ENCODE results near the gene SYNDIG1. TPM values are rescaled to one million over a fixed set of nuclear protein-coding genes. Genes with fewer than 3 reads are reported as not detected.

SYNDIG1 gene
- total RNA-seq, 1 donor from 2014 or later: 2.6 TPM

GRCh38 chr20:24546232-24546892, 76.9 kb downstream of the SYNDIG1 start:
- peaks cover 0 to 6% (median 0%) of the 10 kb centered on the region in 3 donors for H3K9me3 ChIP-seq (ENCODE audit: control insufficient read depth in 3 of 3, low read length in 3 of 3)
- no peaks in the 10 kb centered on the region for H3K4me1 ChIP-seq (ENCODE audit: control insufficient read depth in 3 of 3, insufficient read depth in 3 of 3, low read length in 3 of 3)
- no peaks in the 10 kb centered on the region for H3K36me3 ChIP-seq (ENCODE audit: control insufficient read depth in 3 of 3, insufficient read depth in 3 of 3, low read length in 3 of 3)
- peaks cover 0 to 7% (median 5%) of the 10 kb centered on the region in 3 donors for H3K27me3 ChIP-seq (ENCODE audit: control insufficient read depth in 3 of 3, insufficient read depth in 3 of 3, low read length in 3 of 3)
- H3K9ac ChIP-seq (ENCODE audit: low read depth in 1 of 3, low read length in 3 of 3): no peak overlapping the region
- H3K27ac ChIP-seq (ENCODE audit: low read depth, low read length): no peak overlapping the region
- no peak overlapping the region for H3K4me3 ChIP-seq (ENCODE audit: low read length in 3 of 3)

GRCh38 chr20:24547967-24548366, 78.5 kb downstream of the SYNDIG1 start:
- Histone ChIP-seq H3K9ac (ENCODE audit: low read depth in 1 of 3, low read length in 3 of 3) (no peak overlapping the region), H3K9me3 (ENCODE audit: control insufficient read depth in 3 of 3, low read length in 3 of 3) (peaks cover 0 to 6% (median 0%) of the 10 kb centered on the region in 3 donors), H3K36me3 (ENCODE audit: control insufficient read depth in 3 of 3, insufficient read depth in 3 of 3, low read length in 3 of 3) (no peaks in the 10 kb centered on the region), H3K4me3 (ENCODE audit: low read length in 3 of 3) (no peak overlapping the region), H3K27me3 (ENCODE audit: control insufficient read depth in 3 of 3, insufficient read depth in 3 of 3, low read length in 3 of 3) (peaks cover 0 to 6% (median 5%) of the 10 kb centered on the region in 3 donors), H3K27ac (ENCODE audit: low read depth, low read length) (no peak overlapping the region), H3K4me1 (ENCODE audit: control insufficient read depth in 3 of 3, insufficient read depth in 3 of 3, low read length in 3 of 3) (no peaks in the 10 kb centered on the region)

DNA sequence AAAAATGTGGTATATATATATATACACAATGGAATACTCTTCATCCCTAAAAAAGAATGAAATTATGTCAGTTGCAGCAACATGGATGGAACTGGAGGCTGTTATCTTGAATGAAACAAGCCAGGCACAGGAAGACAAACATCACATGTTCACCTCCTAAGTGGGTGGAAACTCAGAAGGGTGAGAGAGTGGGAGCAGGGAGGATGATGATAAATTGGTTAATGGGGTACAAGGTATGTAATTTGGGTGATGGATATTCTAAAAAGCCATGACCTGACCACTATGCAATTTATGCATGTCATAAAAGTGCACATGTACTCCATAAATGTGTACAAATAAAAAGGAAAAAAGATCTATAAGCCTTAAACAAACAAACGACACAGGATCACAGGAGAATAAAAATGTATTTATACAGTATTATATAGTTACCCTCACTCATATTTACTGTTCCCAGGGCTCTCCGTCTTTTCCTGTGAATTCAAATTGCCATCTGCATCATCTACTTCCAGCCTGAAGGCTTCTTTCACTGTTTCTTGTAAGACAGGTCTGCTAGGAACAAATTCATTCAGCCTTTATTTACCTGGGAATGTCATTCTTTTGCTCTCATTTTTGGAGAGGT, 89.8 kb downstream of the SYNDIG1 start:
- H3K4me3 ChIP-seq (ENCODE audit: low read length in 3 of 3): no peak overlapping the region
- no peak overlapping the region for H3K27ac ChIP-seq (ENCODE audit: low read depth, low read length)
- H3K9ac ChIP-seq (ENCODE audit: low read depth in 1 of 3, low read length in 3 of 3): no peak overlapping the region
- H3K9me3 ChIP-seq (ENCODE audit: control insufficient read depth in 3 of 3, low read length in 3 of 3): no peaks in the 10 kb centered on the region
- peaks cover 0 to 4% (median 0%) of the 10 kb centered on the region in 3 donors for H3K27me3 ChIP-seq (ENCODE audit: control insufficient read depth in 3 of 3, insufficient read depth in 3 of 3, low read length in 3 of 3)
- no peaks in the 10 kb centered on the region for H3K4me1 ChIP-seq (ENCODE audit: control insufficient read depth in 3 of 3, insufficient read depth in 3 of 3, low read length in 3 of 3)
- no peaks in the 10 kb centered on the region for H3K36me3 ChIP-seq (ENCODE audit: control insufficient read depth in 3 of 3, insufficient read depth in 3 of 3, low read length in 3 of 3)

DNA sequence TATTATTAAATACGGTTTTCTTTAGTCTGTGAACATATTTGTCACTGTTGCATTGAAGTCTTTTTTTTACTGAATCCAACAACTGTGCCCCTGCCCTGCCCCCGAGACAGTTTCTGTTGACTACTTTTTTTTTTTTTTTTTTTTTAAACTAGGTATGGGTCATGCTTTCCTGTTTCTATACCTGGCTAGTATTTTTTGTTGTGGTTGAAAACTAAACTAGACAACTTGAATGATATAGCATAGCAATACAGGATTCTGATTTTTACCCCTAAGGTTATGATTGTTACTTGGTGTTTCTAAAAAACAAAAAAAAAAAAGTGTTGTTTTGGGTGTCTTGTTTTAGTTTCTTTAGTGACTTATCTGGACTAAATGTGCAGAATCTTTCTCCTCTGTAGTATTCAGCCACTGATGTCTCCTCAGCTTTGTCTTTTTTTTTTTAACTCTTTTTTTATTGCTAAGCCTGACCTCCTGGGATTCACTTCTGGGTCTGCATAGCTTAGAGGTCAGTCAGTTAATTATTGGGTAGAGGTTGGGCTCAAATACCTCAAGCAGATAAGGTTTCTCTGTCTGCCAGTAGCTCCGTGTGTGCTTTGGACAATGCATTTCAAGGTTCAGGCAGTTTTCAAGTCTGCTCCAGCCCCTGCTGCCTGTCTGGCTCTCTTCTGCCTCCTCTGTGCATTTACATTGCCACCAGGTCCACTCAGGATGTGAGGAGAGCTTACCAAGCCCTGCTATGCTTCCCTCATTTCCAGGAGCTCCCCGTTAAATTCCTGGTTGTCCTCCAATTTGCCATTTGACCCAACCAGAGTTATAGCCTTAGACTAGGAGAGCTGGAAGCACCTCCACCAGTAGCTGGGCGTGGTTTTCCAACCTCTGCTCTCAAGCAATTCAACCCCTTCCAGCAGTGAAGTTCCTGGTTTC, 91.4 kb downstream of the SYNDIG1 start:
- Histone ChIP-seq H3K27ac (ENCODE audit: low read depth, low read length) (no peak overlapping the region), H3K9me3 (ENCODE audit: control insufficient read depth in 3 of 3, low read length in 3 of 3) (no peaks in the 10 kb centered on the region), H3K4me3 (ENCODE audit: low read length in 3 of 3) (no peak overlapping the region), H3K36me3 (ENCODE audit: control insufficient read depth in 3 of 3, insufficient read depth in 3 of 3, low read length in 3 of 3) (no peaks in the 10 kb centered on the region), H3K9ac (ENCODE audit: low read depth in 1 of 3, low read length in 3 of 3) (no peak overlapping the region), H3K4me1 (ENCODE audit: control insufficient read depth in 3 of 3, insufficient read depth in 3 of 3, low read length in 3 of 3) (no peaks in the 10 kb centered on the region), H3K27me3 (ENCODE audit: control insufficient read depth in 3 of 3, insufficient read depth in 3 of 3, low read length in 3 of 3) (peaks cover 0 to 4% (median 0%) of the 10 kb centered on the region in 3 donors)

DNA sequence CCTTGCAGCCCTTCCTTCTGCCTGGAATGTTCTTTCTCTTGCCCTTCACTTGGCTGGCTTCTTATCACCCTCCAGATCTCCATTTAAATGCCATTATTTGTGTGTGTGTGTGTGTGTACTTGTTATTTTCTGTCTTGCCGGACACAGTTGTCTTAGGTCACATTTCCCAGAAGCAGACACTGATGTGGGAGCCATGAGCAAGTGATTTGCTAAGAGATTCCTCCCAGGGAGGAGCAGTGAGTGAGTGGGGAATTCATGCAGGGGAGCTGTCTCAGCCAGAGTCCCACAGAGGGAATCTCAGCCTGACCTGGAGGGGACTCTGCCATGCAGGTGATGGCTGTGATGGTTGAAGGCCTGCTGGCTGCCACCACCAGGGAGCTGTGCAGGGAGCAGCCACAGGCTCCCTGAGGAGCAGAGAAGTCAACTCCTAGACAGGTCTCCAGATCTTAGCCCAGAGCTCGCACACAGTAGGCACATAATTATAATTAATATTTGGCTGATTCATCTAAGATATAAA, 96.5 kb downstream of the SYNDIG1 start:
- Histone ChIP-seq H3K36me3 (ENCODE audit: control insufficient read depth in 3 of 3, insufficient read depth in 3 of 3, low read length in 3 of 3) (no peaks in the 10 kb centered on the region), H3K9me3 (ENCODE audit: control insufficient read depth in 3 of 3, low read length in 3 of 3) (no peaks in the 10 kb centered on the region), H3K27me3 (ENCODE audit: control insufficient read depth in 3 of 3, insufficient read depth in 3 of 3, low read length in 3 of 3) (peaks cover 0 to 2% (median 0%) of the 10 kb centered on the region in 3 donors), H3K27ac (ENCODE audit: low read depth, low read length) (no peak overlapping the region), H3K4me3 (ENCODE audit: low read length in 3 of 3) (no peak overlapping the region), H3K4me1 (ENCODE audit: control insufficient read depth in 3 of 3, insufficient read depth in 3 of 3, low read length in 3 of 3) (no peaks in the 10 kb centered on the region), H3K9ac (ENCODE audit: low read depth in 1 of 3, low read length in 3 of 3) (no peak overlapping the region)

- H3K36me3 ChIP-seq (ENCODE audit: control insufficient read depth in 3 of 3, insufficient read depth in 3 of 3, low read length in 3 of 3): no peaks in the 10 kb centered on the region
- H3K9me3 ChIP-seq (ENCODE audit: control insufficient read depth in 3 of 3, low read length in 3 of 3): no peaks in the 10 kb centered on the region
- H3K4me1 ChIP-seq (ENCODE audit: control insufficient read depth in 3 of 3, insufficient read depth in 3 of 3, low read length in 3 of 3): no peaks in the 10 kb centered on the region
- H3K27me3 ChIP-seq (ENCODE audit: control insufficient read depth in 3 of 3, insufficient read depth in 3 of 3, low read length in 3 of 3): no peaks in the 10 kb centered on the region
- H3K4me3 ChIP-seq (ENCODE audit: low read length in 3 of 3): no peak overlapping the region
- no peak overlapping the region for H3K27ac ChIP-seq (ENCODE audit: low read depth, low read length)
- no peak overlapping the region for H3K9ac ChIP-seq (ENCODE audit: low read depth in 1 of 3, low read length in 3 of 3)
These were observed 97.2 kb downstream of the SYNDIG1 start for GRCh38 chr20:24566656-24567055.

DNA sequence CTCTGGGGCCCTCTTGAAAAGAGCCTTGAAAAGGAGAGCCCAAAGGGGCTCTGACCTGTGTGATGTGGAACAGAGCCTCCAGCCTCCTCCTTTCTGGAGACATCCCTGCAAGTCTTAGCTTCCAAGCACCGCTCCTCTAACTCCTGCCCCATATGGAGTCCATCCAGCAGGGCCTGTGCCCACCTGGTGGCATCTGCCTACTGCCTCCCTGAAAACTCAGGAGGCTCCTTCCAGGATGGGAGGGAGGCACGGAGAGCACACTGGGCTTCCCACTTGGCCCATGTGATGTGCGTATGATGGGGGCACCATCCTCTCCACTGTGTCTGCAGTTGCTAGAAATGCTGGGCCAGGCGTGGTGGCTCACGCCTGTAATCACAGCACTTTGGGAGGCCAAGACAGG, 98.1 kb downstream of the SYNDIG1 start:
- no peaks in the 10 kb centered on the region for H3K4me1 ChIP-seq (ENCODE audit: control insufficient read depth in 3 of 3, insufficient read depth in 3 of 3, low read length in 3 of 3)
- H3K36me3 ChIP-seq (ENCODE audit: control insufficient read depth in 3 of 3, insufficient read depth in 3 of 3, low read length in 3 of 3): no peaks in the 10 kb centered on the region
- no peak overlapping the region for H3K4me3 ChIP-seq (ENCODE audit: low read length in 3 of 3)
- H3K9me3 ChIP-seq (ENCODE audit: control insufficient read depth in 3 of 3, low read length in 3 of 3): no peaks in the 10 kb centered on the region
- H3K9ac ChIP-seq (ENCODE audit: low read depth in 1 of 3, low read length in 3 of 3): no peak overlapping the region
- H3K27ac ChIP-seq (ENCODE audit: low read depth, low read length): no peak overlapping the region
- H3K27me3 ChIP-seq (ENCODE audit: control insufficient read depth in 3 of 3, insufficient read depth in 3 of 3, low read length in 3 of 3): no peaks in the 10 kb centered on the region

DNA sequence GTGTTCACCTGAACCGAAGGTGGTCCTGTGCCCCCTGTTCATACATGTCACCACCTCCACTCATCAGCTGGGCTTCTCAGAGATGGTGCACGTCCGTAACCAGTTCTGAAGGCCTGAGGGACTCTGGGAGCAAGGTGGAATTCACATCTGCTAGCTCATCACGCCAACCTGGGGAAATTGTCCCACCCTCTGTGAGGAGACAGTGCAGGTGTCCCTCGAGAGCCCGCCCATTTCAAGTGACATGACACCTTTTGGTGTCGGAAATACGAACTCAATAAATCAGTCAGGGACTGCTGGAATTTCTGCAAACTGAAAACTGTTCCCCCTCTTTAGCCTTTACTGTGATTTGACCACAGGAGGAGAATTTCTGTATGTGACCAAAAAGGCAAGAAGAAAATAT, 99.4 kb downstream of the SYNDIG1 start:
- no peak overlapping the region for H3K9ac ChIP-seq (ENCODE audit: low read depth in 1 of 3, low read length in 3 of 3)
- H3K4me1 ChIP-seq (ENCODE audit: control insufficient read depth in 3 of 3, insufficient read depth in 3 of 3, low read length in 3 of 3): no peaks in the 10 kb centered on the region
- no peak overlapping the region for H3K4me3 ChIP-seq (ENCODE audit: low read length in 3 of 3)
- H3K36me3 ChIP-seq (ENCODE audit: control insufficient read depth in 3 of 3, insufficient read depth in 3 of 3, low read length in 3 of 3): no peaks in the 10 kb centered on the region
- no peaks in the 10 kb centered on the region for H3K27me3 ChIP-seq (ENCODE audit: control insufficient read depth in 3 of 3, insufficient read depth in 3 of 3, low read length in 3 of 3)
- H3K27ac ChIP-seq (ENCODE audit: low read depth, low read length): no peak overlapping the region
- no peaks in the 10 kb centered on the region for H3K9me3 ChIP-seq (ENCODE audit: control insufficient read depth in 3 of 3, low read length in 3 of 3)

DNA sequence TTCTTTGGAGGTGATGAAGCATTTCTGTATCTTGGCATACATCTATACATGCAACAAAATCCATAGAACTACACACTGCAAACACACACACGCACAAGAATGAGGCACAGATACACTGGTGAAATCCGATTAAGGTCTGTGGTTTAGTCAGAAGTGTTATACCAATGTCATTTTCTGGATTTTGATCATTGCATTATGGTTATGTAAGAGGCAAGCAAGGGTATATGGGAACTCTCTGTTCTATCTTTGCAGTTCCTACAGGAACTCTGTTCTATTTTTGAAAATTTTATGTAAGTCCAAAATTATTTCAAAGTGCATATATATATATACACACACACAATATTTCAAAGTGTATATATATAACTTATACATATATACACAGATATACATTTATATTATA, 101.7 kb downstream of the SYNDIG1 start:
- Histone ChIP-seq H3K36me3 (ENCODE audit: control insufficient read depth in 3 of 3, insufficient read depth in 3 of 3, low read length in 3 of 3) (no peaks in the 10 kb centered on the region), H3K4me3 (ENCODE audit: low read length in 3 of 3) (no peak overlapping the region), H3K27ac (ENCODE audit: low read depth, low read length) (no peak overlapping the region), H3K9me3 (ENCODE audit: control insufficient read depth in 3 of 3, low read length in 3 of 3) (no peaks in the 10 kb centered on the region), H3K9ac (ENCODE audit: low read depth in 1 of 3, low read length in 3 of 3) (no peak overlapping the region), H3K27me3 (ENCODE audit: control insufficient read depth in 3 of 3, insufficient read depth in 3 of 3, low read length in 3 of 3) (no peaks in the 10 kb centered on the region), H3K4me1 (ENCODE audit: control insufficient read depth in 3 of 3, insufficient read depth in 3 of 3, low read length in 3 of 3) (no peaks in the 10 kb centered on the region)

All from skeletal muscle tissue (tissue), 4 donors.